Measurements from ENCODE around the gene OR2Z1. TPM values are rescaled to one million over a fixed set of nuclear protein-coding genes. Genes with fewer than 3 reads are reported as not detected.

The OR2Z1 gene
- total RNA-seq, 1 experiment from 2014 or later: not detected

GRCh38 chr19:8678244-8678807 lies 43.1 kb upstream of the OR2Z1 start:
- TF ChIP-seq EGR1 (IDR thresholded peaks at IDR 0.05; ENCODE audit: low read depth): no peak
- no peak for TF ChIP-seq SP1 (IDR thresholded peaks at IDR 0.05; ENCODE audit: low read depth)
- no peak for TF ChIP-seq ELF1 (IDR thresholded peaks at IDR 0.05; ENCODE audit: borderline replicate concordance, low read depth)
- TF ChIP-seq ATF3 (IDR thresholded peaks at IDR 0.05): no peak
- TF ChIP-seq RAD21 (IDR thresholded peaks at IDR 0.05; ENCODE audit: low read depth): no peak
- no peak for TF ChIP-seq CEBPB (IDR thresholded peaks at IDR 0.05; ENCODE audit: low read depth)
- TF ChIP-seq JUND (IDR thresholded peaks at IDR 0.05): no peak
- POLR2A ChIA-PET: no interaction called here
- no peak for ATAC-seq

GRCh38 chr19:8680676-8681344 lies 40.6 kb upstream of the OR2Z1 start:
- no peak for ATAC-seq
- CTCF ChIA-PET: interaction anchor here (1.0 kb wide), 1 partner anchor 13 kb away, joined by 4 read pairs; no protein-coding TSS in a partner anchor
- H3K9ac ChIP-seq (ENCODE audit: low read length): no peak overlapping the region
- TF ChIP-seq CBX3 (IDR thresholded peaks at IDR 0.05; ENCODE audit: low read depth): no peak
- TF ChIP-seq SRF (IDR thresholded peaks at IDR 0.05; ENCODE audit: low read depth): no peak
- no peak for TF ChIP-seq ATF3 (IDR thresholded peaks at IDR 0.05)
- no peak for TF ChIP-seq POLR2AphosphoS5 (IDR thresholded peaks at IDR 0.05; ENCODE audit: low read depth, low read length)
- no peak for TF ChIP-seq JUND (IDR thresholded peaks at IDR 0.05)
- no peak for TF ChIP-seq ZBTB33 (IDR thresholded peaks at IDR 0.05; ENCODE audit: extremely low read depth, insufficient replicate concordance, low read length)
- TF ChIP-seq ELF1 (IDR thresholded peaks at IDR 0.05; ENCODE audit: borderline replicate concordance, low read depth): no peak
- TF ChIP-seq RAD21 (IDR thresholded peaks at IDR 0.05; ENCODE audit: low read depth): no peak
- no peak for TF ChIP-seq MAX (IDR thresholded peaks at IDR 0.05)
- TF ChIP-seq SIN3A (IDR thresholded peaks at IDR 0.05; ENCODE audit: low read depth): no peak
- no peak for TF ChIP-seq FOSL1 (IDR thresholded peaks at IDR 0.05; ENCODE audit: low read depth)

More at GRCh38 chr19:8678244-8678807, 43.1 kb upstream of the OR2Z1 start:
- ChIA-PET CTCF (no interaction called here), RAD21 (ENCODE audit: low non-redundant PET in 1 of 2, low total read pairs in 2 of 2, uncharacterized antibody in 2 of 2, unreplicated experiment in 2 of 2) (no interaction called here)
- no TSS peak for BruUV-seq (replicated peaks)
- H4K20me1 ChIP-seq (ENCODE audit: insufficient read depth): no peaks in the 10 kb centered on the region
- no peak overlapping the region for H3K9ac ChIP-seq (ENCODE audit: low read length)
- 0 out of 2 replicates have a peak, but pooled peaks cover 4% of the 10 kb centered on the region for H3K27me3 ChIP-seq (ENCODE audit: insufficient read depth, low read length)
- no peaks in the 10 kb centered on the region for H3K79me2 ChIP-seq (ENCODE audit: insufficient read depth, low read length)
- no peak overlapping the region for H2AFZ ChIP-seq (ENCODE audit: low read depth, low read length, poor library complexity, severe bottlenecking)
- no peak overlapping the region for H3K4me2 ChIP-seq (ENCODE audit: low read length)
- H3K9me3 ChIP-seq (ENCODE audit: control insufficient read depth in 1 of 2, insufficient read depth in 1 of 2, low read depth in 1 of 2, low read length in 2 of 2): no peaks in the 10 kb centered on the region
- intact Hi-C loops (cut with micrococcal nuclease): no loop called here
- 0 out of 4 replicates have a peak, but pooled peaks cover 0 to 7% of the 10 kb centered on the region in 2 experiments for H3K4me1 ChIP-seq (ENCODE audit: control insufficient read depth in 1 of 2, insufficient read depth in 2 of 2, low read length in 2 of 2)
- H3K4me3 ChIP-seq (replicated peaks in 1 of 2; ENCODE audit: low read depth in 1 of 2, low read length in 2 of 2): no peak overlapping the region
- no peaks in the 10 kb centered on the region for H3K9me2 ChIP-seq (ENCODE audit: insufficient read depth)
- H3K27ac ChIP-seq (ENCODE audit: low read depth, low read length): no peak overlapping the region
- no peak for DNase-seq (ENCODE audit: low read depth, low spot score)
- H3K36me3 ChIP-seq (ENCODE audit: control insufficient read depth in 1 of 2, insufficient read depth in 2 of 2, low read length in 2 of 2): no peaks in the 10 kb centered on the region

More at GRCh38 chr19:8680676-8681344, 40.6 kb upstream of the OR2Z1 start:
- no peak overlapping the region for H3K4me3 ChIP-seq (replicated peaks in 1 of 2; ENCODE audit: low read depth in 1 of 2, low read length in 2 of 2)
- H4K20me1 ChIP-seq (ENCODE audit: insufficient read depth): no peaks in the 10 kb centered on the region
- RAD21 ChIA-PET (ENCODE audit: low non-redundant PET in 1 of 2, low total read pairs in 2 of 2, uncharacterized antibody in 2 of 2, unreplicated experiment in 2 of 2): no interaction called here
- BruUV-seq (replicated peaks): no TSS peak
- no peak overlapping the region for H2AFZ ChIP-seq (ENCODE audit: low read depth, low read length, poor library complexity, severe bottlenecking)
- no peaks in the 10 kb centered on the region for H3K36me3 ChIP-seq (ENCODE audit: control insufficient read depth in 1 of 2, insufficient read depth in 2 of 2, low read length in 2 of 2)
- no peaks in the 10 kb centered on the region for H3K79me2 ChIP-seq (ENCODE audit: insufficient read depth, low read length)
- H3K27ac ChIP-seq (ENCODE audit: low read depth, low read length): no peak overlapping the region
- no peak overlapping the region for H3K4me2 ChIP-seq (ENCODE audit: low read length)
- 0 out of 4 replicates have a peak, but pooled peaks cover 0 to 7% of the 10 kb centered on the region in 2 experiments for H3K4me1 ChIP-seq (ENCODE audit: control insufficient read depth in 1 of 2, insufficient read depth in 2 of 2, low read length in 2 of 2)
- POLR2A ChIA-PET: no interaction called here
- H3K27me3 ChIP-seq (ENCODE audit: insufficient read depth, low read length): 0 out of 2 replicates have a peak, but pooled peaks cover under 1% of the 10 kb centered on the region
- no peak for DNase-seq (ENCODE audit: low read depth, low spot score)
- no peaks in the 10 kb centered on the region for H3K9me3 ChIP-seq (ENCODE audit: control insufficient read depth in 1 of 2, insufficient read depth in 1 of 2, low read depth in 1 of 2, low read length in 2 of 2)
- no peaks in the 10 kb centered on the region for H3K9me2 ChIP-seq (ENCODE audit: insufficient read depth)
- intact Hi-C loops (cut with micrococcal nuclease): no loop called here

Measured in HCT116 (cell line).